NCI-H2107 treated with DMSO at 0.1 percent for 48 hours (cell line): Measurements from ENCODE around the gene USF2.
A peak's percentile ranks its signal among the peaks of the same experiment; 100 is the strongest.

Experiments used
- DNase-seq: peaks from one replicate; lab custom pipeline; 2025; ENCODE audit not compliant: unreplicated experiment; lab: John Stamatoyannopoulos, UW

Gene USF2

GRCh38 chr19:35265126-35265899 lies 3.4 kb upstream of the USF2 start:
- no peak for DNase-seq

DNA sequence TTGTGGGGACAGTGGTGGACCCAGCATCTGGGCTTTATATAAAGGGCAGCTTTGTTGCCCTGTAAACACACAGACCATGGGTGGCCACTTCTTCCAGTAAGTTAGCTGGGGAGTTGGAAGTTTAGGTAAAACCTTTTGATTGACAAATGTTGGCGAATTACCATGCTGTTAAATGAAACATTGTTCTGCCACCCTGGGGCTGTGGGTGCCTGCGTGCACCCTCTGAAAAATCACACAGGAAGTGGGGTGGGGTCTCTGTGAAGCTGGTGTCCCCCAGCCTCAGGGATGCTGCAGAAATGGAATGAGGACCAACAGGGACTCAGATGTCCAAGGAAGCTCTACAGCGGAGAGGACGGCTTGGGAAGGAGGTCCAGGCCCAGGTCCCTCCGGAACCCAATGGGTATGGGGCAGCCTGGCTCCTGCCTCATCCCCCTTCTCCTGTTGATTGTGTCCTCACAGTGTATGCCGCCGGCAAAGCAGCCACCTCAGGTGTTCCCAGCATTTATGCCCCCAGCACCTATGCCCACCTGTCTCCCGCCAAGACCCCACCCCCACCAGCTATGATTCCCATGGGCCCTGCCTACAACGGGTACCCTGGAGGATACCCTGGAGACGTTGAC lies 2.8 kb upstream of the USF2 start:
- DNase-seq: no peak

DNA sequence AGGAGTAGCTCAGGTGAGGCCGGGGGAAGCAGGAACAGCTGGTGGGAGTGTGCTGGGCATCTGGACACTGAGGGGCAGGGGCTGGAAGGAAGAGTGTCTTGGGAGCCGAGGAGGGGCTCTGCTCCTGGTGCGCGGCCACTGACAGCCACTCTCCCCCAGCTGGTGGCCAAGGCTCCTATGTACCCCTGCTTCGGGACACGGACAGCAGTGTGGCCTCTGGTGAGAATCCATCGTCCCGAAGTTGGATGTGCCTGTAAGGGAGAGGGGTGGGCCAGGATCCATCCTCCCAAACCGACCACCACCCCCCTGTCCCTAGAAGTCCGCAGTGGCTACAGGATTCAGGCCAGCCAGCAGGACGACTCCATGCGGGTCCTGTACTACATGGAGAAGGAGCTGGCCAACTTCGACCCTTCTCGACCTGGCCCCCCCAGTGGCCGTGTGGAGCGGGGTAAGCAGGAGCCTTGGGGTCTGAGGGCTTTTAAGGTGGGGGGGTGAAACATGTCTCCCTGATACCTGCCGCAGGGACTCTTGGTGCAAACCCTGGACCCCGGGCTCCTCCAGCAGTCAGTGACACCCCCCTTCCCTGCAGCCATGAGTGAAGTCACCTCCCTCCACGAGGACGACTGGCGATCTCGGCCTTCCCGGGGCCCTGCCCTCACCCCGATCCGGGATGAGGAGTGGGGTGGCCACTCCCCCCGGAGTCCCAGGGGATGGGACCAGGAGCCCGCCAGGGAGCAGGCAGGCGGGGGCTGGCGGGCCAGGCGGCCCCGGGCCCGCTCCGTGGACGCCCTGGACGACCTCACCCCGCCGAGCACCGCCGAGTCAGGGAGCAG lies 2.0 kb upstream of the USF2 start:
- no peak for DNase-seq

DNA sequence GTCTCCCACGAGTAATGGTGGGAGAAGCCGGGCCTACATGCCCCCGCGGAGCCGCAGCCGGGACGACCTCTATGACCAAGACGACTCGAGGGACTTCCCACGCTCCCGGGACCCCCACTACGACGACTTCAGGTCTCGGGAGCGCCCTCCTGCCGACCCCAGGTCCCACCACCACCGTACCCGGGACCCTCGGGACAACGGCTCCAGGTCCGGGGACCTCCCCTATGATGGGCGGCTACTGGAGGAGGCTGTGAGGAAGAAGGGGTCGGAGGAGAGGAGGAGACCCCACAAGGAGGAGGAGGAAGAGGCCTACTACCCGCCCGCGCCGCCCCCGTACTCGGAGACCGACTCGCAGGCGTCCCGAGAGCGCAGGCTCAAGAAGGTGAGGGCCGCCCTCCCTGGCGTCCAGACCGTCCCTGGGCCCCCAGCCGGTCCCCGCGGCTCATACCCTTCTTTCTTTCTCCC lies 1.4 kb upstream of the USF2 start:
- DNase-seq: no peak

- DNase-seq: no peak
Measured at GRCh38 chr19:35267818-35268535, 785 bp upstream of the USF2 start.

GRCh38 chr19:35269438-35270117 lies 816 bp downstream of the USF2 start:
- DNase-seq: peak; percentile 23

- no peak for DNase-seq
Measured at GRCh38 chr19:35270381-35270811, 1.6 kb downstream of the USF2 start.

DNA sequence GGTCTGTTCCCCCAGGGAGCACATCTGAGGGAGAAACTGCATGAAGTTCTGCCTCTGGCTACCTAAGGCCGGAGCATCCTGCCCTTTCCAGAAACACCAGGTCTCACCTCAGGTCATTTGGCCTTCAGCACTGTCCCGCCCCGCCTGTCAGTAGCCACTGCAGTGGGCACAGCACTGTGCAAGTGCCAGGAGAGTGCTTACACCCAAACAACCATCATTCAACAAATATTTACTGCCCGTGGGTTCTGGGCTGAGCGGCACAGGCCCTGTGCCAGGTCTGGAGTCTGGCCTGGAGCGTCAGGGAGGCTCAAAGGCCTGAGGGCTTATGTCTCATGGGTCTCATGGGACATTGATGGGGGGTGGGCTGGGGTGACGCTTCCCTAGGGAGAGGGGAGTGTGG lies 2.8 kb downstream of the USF2 start:
- no peak for DNase-seq

DNA sequence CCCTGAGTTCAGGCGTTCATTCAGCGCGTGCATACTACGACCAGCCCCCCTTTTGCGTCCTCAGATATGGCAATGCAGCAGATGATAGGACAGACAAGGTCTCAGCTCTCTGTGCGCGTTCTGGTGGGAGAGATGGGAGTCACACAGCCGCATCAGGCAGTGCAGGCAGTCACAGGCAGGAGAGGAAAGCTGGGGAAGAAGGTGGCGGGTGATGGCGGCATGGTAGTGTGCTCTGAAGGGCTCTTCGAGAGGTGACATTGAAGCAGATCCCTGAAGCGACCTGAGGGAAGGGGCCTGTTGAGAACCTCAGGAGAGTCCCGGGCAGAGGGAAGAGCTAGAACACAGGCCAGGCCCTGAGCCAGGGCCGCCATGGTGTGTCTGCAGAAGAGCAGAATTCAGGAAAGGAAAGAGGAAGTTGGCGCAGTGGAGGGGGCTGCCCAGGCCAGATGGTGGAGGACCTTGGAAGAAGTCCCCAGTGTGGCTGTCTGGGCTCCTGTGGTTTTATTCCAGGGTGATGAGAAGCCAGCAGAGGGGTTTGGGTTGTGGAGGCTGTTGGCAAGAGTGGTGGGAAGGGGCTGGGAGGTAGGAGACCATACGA lies 3.5 kb downstream of the USF2 start:
- DNase-seq: no peak

DNA sequence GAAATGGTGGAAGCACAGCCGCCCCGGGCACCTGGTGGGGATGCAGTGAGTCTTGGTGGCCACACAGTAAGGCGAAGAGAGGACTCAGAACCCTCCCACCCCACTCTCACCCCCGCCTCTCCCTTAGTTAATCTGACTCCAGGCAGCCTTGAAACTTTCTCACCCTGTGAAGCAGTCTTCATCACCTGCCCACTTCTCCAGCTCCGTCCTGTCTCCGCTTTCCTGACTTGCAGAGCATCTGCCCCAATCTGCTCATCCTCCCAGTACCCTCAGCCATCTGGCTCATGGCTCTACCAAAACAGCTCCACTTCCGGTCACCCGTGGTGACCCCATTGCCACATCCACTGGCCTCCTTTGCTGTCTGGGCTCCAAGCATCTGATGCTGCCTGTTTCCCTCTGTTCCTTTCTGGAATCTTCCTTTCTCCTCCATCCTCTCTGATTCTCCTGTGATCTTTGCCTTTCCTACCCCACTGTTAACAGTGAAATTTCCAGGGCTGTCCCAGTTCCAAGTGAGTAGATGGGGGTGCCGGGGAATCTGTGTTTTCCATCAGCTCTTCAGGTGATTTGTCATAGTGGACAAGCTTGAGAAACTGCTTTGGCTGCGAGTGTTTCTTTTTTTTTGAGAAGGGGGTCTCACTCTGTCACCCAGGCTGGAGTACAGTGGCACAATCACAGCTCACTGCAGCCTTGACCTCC lies 4.3 kb downstream of the USF2 start:
- DNase-seq: no peak

- DNase-seq: no peak
Measured at GRCh38 chr19:35273686-35274259, 5.0 kb downstream of the USF2 start.

GRCh38 chr19:35274323-35274722 lies 5.6 kb downstream of the USF2 start:
- no peak for DNase-seq

DNA sequence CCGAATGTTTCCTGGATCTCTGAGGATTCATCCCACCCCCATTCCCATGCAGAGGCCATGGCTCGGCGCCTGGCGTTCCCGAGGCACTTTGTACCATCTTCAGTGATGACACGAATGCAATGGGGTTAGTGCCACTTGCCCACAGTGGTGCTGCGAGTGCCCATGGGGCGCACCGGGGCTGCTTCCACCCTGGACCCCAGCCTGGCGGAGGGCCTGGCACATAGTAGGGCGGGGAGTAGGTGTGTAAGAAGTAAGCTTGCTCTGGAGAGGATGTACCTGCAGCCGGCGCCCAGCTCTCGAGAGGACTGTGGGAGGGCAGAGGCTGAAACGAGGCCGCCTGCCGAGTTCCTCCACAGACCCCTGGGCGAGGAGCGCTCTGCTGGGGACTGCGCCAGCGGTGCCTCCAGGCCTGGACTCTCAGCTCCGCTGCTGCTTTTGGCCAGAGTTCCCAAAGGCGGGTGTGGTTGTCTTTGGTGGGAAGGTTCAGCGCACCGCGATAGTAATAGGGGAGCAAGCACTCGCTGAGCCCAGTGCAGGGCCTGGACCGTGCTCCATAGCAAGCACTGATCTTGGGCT lies 8.0 kb downstream of the USF2 start:
- DNase-seq: no peak

DNA sequence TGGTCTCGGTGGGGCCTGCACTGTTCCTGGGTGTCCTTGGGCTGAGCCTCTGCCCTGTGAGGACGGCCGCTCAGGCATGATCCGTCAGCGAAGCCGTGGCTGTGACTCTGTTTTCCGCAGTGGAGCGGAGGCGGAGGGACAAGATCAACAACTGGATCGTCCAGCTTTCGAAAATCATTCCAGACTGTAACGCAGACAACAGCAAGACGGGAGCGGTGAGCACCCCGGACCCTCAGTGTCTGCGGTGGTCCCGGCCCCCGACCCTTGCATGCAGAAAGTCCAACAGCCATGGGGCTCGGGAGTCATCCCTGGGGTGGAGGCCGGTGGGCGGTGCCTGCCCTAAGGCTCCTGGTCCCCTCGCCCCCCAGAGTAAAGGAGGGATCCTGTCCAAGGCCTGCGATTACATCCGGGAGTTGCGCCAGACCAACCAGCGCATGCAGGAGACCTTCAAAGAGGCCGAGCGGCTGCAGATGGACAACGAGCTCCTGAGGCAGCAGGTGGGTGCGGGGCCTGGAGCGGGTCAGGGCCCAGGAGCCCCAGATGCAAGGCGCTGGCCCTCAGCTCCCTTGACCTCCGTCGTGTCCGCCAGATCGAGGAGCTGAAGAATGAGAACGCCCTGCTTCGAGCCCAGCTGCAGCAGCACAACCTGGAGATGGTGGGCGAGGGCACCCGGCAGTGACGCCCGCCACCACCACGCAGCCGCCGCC lies 10.0 kb downstream of the USF2 start:
- DNase-seq: no peak

DNA sequence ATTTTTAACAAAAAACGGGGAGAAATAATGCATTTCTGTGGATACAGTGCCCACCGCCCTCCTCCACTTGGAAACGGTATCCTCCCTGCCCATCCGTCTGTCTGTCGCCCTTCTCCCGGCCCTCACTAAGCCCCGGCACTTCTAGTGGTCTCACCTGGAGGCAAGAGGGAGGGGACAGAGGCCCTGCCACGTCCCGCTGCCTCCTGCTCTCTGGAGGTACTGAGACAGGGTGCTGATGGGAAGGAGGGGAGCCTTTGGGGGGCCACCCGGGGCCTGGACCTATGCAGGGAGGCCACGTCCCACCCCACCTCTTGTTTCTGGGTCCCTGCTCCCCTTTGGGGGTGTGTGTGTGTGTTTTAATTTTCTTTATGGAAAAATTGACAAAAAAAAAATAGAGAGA lies 10.6 kb downstream of the USF2 start:
- DNase-seq: no peak

DNA sequence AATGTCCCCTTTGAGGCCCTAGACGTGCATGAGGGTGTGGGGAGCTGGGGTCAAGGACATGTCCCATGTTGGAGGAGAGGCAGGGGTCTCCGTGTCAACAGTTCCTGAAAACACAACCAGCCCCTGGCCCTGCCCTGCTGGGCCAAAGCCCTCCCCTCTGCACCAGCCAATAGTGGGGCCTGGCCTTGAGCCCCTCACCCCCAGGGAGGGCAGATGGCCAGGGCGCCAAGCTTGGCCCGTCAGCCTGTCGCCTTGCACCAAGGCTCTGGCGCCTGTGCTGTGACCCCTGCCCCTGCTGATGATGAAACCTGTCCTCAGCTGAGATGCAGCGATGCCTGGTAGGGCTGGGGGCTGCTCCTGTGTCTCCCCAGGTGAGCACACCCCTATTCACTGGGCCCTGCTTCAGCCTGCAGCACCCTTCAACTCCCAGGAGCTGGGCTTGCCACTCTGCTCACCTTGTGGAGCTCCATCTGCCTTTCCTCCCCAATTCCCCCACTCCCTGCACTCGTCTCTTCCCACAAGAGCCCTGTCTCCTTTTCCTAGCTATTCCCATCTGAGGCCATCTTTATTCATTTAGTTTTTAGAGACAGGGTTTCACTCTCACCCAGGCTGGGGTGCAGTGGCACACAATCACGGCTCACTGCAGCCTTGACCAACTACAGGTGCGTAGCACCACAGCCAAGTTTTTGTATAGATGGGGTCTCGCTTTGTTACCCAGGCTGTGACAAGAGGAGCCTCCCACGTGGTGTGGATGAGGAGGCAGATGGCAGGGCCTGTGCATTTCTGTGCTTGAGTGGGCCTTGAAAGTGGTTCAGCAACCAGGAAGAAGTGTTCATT lies 11.4 kb downstream of the USF2 start:
- DNase-seq: no peak

DNA sequence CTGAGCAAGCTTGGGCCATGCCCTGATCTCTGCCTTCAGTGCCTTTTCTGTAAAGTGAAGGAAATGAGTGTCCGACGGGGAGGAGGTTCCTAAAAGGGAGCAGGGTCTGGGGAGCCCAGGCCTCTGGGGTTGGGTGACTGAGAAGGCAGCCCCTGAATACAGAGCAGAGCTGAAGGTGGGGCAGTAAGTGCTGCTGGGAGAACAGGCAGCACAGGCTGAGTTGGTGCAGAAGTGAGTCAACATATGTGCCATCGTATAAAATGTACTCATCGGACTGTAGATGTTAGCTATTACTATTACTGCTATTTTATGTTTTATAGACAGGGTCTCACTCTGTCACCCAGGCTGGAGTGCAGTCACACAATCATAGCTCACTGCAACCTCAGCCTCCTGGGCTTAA lies 12.5 kb downstream of the USF2 start:
- DNase-seq: no peak
